Esophagus muscularis mucosa (tissue), 4 donors: ENCODE data around the gene DNMT3B. TPM values are rescaled to one million over a fixed set of nuclear protein-coding genes. Genes with fewer than 3 reads are reported as not detected.

Experiments
- total RNA-seq, 4 donors: library from RNA; depleted of rRNA; stranded (reverse); fragments of >200 nt; gene quantifications; one replicate each; pipeline versions ENCODE4 v1.1.0 to v1.2.1, GENCODE V29; 2016

The DNMT3B gene
- total RNA-seq, 4 donors from 2014 or later = 0.40 to 0.97 (median 0.66) TPM

Other genes starting within 250 kb of the DNMT3B start
- gene NOL4L, start 177.1 kb upstream of the DNMT3B start, total RNA-seq = 10 to 100 TPM in 2 of 4 donors, 1 to 10 TPM in 2; 5.8 to 19.4 (median 12.8) TPM
- under 1 TPM in 1 of 4 donors, not detected in 3; 0.06 TPM for gene C20orf203, start 88.4 kb upstream of the DNMT3B start, total RNA-seq
- 10 to 100 TPM; 24.5 to 35.2 (median 30.9) TPM for gene COMMD7, start 18.9 kb upstream of the DNMT3B start, total RNA-seq
- 100 to 1,000 TPM; 124 to 167 (median 143) TPM for gene MAPRE1, start 57.6 kb downstream of the DNMT3B start, total RNA-seq
- under 1 TPM in 2 of 4 donors, not detected in 2; 0.17 to 0.92 TPM for gene EFCAB8, start 96.5 kb downstream of the DNMT3B start, total RNA-seq
- not detected for gene SUN5, start 242.0 kb downstream of the DNMT3B start, total RNA-seq
- gene BPIFB2, start 245.3 kb downstream of the DNMT3B start, total RNA-seq = not detected